ENCODE measurements around the gene ACAP1.
"Not testable (repeated sequence)": the region's sequence is repeated elsewhere in the genome, so short reads cannot be mapped to it uniquely, and the experiment has no call there.

Gene ACAP1

GRCh38 chr17:7357381-7357780, 21.1 kb downstream of the ACAP1 start:
- ChIA-PET POLR2A (no interaction called here), CTCF (interaction anchor here (1.0 to 5.4 kb wide), 7 partner anchors 12 to 204 kb away, joined by 3 to 67 read pairs (median 8); partner anchors contain the start of gene SENP3)

GRCh38 chr17:7361906-7362305, 25.6 kb downstream of the ACAP1 start:
- no peak for TF ChIP-seq CTCF (IDR thresholded peaks at IDR 0.05; ENCODE audit: insufficient read depth, low read length, missing control alignments)
- ChIA-PET CTCF (interaction anchor here (1.4 to 3.0 kb wide), 3 partner anchors 8 to 199 kb away, joined by 3 to 17 read pairs (median 5); partner anchors contain the start of genes KCTD11 and TMEM95), POLR2A (interaction anchor here (1.0 kb wide), 1 partner anchor 325 kb away, joined by 4 read pairs; the partner anchor contains the start of gene TP53)
- no peak overlapping the region for H3K4me3 ChIP-seq (ENCODE audit: low read depth, low read length)
- no peak for DNase-seq (ENCODE audit: low read depth, low spot score)

More at GRCh38 chr17:7357381-7357780, 21.1 kb downstream of the ACAP1 start:
- no peak overlapping the region for H3K4me3 ChIP-seq (ENCODE audit: low read depth, low read length)
- no peak for DNase-seq (ENCODE audit: low read depth, low spot score)
- no peak for TF ChIP-seq CTCF (IDR thresholded peaks at IDR 0.05; ENCODE audit: insufficient read depth, low read length, missing control alignments)

- no peak for DNase-seq (ENCODE audit: low read depth, low spot score)
- H3K4me3 ChIP-seq (ENCODE audit: low read depth, low read length) = no peak overlapping the region
- ChIA-PET POLR2A (no interaction called here), CTCF (interaction anchor here (1.8 to 3.0 kb wide), 2 partner anchors 10 to 198 kb away, joined by 5 to 17 read pairs; partner anchors contain the start of genes KCTD11 and TMEM95)
- no peak for TF ChIP-seq CTCF (IDR thresholded peaks at IDR 0.05; ENCODE audit: insufficient read depth, low read length, missing control alignments)
These were observed 27.0 kb downstream of the ACAP1 start for GRCh38 chr17:7363311-7363710.

- DNase-seq (ENCODE audit: low read depth, low spot score); POLR2A ChIA-PET; H3K4me3 ChIP-seq (ENCODE audit: low read depth, low read length): not testable (repeated sequence)
- CTCF ChIA-PET = interaction anchor here (1.6 kb wide), 1 partner anchor 10 kb away, joined by 13 read pairs; the partner anchor contains the start of gene TMEM95
These were observed 29.6 kb downstream of the ACAP1 start for GRCh38 chr17:7365963-7366362.

GRCh38 chr17:7367083-7367482, 30.8 kb downstream of the ACAP1 start:
- no peak overlapping the region for H3K4me3 ChIP-seq (ENCODE audit: low read depth, low read length)
- POLR2A ChIA-PET = no interaction called here
- CTCF ChIA-PET = interaction anchor here (5.2 kb wide), 1 partner anchor 12 kb away, joined by 42 read pairs; the partner anchor contains the start of gene TMEM95
- DNase-seq (ENCODE audit: low read depth, low spot score) = no peak
- no peak for TF ChIP-seq CTCF (IDR thresholded peaks at IDR 0.05; ENCODE audit: insufficient read depth, low read length, missing control alignments)

- H3K4me3 ChIP-seq (ENCODE audit: low read depth, low read length) = no peak overlapping the region
- TF ChIP-seq CTCF (IDR thresholded peaks at IDR 0.05; ENCODE audit: insufficient read depth, low read length, missing control alignments) = no peak
- POLR2A ChIA-PET = interaction anchor here (0.7 kb wide), 1 partner anchor 15 kb away, joined by 3 read pairs; no protein-coding TSS in a partner anchor
- CTCF ChIA-PET = interaction anchor here (5.2 kb wide), 1 partner anchor 13 kb away, joined by 42 read pairs; the partner anchor contains the start of gene TMEM95
- DNase-seq (ENCODE audit: low read depth, low spot score) = no peak
These were observed 31.7 kb downstream of the ACAP1 start for GRCh38 chr17:7367918-7368598.

GRCh38 chr17:7368599-7368994, 32.3 kb downstream of the ACAP1 start:
- POLR2A ChIA-PET; H3K4me3 ChIP-seq (ENCODE audit: low read depth, low read length); DNase-seq (ENCODE audit: low read depth, low spot score): not testable (repeated sequence)
- CTCF ChIA-PET = interaction anchor here (5.2 kb wide), 1 partner anchor 13 kb away, joined by 42 read pairs; the partner anchor contains the start of gene TMEM95
